Neural progenitor cell (in vitro differentiated cells): Measurements from ENCODE around the gene LINGO3.

ENCODE experiments used
- EZH2 ChIP-seq: fragments of 200-600 bp; sonication (generic); IDR thresholded peaks from 2 replicates; pipeline ENCODE4 v1.6.1; 2017; ENCODE audit warnings: antibody characterized with exemption, mild to moderate bottlenecking, moderate library complexity
- TF ChIP-seq, protein P1 (sequence below): fragments of 200-600 bp; sonication (generic); IDR thresholded peaks from 2 replicates; pipeline ENCODE4 v1.5.1; 2017; ENCODE audit warnings: antibody characterized with exemption, mild to moderate bottlenecking

DNA sequence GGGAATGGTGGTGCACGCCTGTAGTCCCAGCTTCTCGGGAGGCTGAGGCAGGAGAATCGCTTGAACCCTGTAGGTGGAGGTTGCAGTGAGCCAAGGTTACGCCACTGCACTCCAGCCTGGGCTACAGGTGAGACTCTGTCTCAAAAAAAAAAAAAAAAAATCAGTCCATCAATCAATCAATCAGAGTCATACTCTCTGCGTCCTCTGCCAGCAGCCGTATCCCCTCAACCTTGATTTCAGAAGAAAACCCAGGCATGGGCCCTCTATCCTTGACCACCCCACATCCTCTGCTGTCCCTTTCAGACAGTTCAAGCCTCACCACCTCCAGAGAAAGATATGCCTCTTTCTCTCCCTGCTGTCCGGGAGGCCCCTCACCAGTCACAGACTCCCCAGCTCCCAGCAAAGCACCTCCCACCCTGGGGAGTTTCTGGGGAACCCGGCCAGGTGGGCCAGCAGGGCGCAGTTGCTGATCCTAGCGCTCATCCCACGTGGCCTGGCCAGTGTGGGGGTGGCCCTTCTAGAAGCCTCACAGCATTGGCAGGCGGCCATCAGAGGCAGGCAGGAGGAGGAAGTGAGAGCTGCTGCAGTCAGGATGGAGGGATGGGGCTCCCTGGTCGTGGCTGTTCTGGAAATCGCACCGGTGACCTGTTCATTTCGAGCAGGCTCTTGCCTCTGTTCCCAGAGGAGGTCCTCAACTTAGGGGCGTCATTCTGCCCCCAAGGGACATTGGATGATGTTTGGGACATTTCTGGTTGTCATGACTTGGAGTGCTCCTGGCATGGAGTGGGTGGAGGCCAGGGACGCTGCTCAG lies 41.6 kb downstream of the LINGO3 start:
- TF ChIP-seq, protein P1, sequence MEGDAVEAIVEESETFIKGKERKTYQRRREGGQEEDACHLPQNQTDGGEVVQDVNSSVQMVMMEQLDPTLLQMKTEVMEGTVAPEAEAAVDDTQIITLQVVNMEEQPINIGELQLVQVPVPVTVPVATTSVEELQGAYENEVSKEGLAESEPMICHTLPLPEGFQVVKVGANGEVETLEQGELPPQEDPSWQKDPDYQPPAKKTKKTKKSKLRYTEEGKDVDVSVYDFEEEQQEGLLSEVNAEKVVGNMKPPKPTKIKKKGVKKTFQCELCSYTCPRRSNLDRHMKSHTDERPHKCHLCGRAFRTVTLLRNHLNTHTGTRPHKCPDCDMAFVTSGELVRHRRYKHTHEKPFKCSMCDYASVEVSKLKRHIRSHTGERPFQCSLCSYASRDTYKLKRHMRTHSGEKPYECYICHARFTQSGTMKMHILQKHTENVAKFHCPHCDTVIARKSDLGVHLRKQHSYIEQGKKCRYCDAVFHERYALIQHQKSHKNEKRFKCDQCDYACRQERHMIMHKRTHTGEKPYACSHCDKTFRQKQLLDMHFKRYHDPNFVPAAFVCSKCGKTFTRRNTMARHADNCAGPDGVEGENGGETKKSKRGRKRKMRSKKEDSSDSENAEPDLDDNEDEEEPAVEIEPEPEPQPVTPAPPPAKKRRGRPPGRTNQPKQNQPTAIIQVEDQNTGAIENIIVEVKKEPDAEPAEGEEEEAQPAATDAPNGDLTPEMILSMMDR: no peak
- TF ChIP-seq EZH2: no peak
